ENCODE measurements around the gene CPAMD8. TPM values are rescaled to one million over a fixed set of nuclear protein-coding genes. Genes with fewer than 3 reads are reported as not detected.
A peak's percentile ranks its signal among the peaks of the same experiment; 100 is the strongest.

The CPAMD8 gene
- total and polyA plus RNA-seq, 9 of the 15 experiments (the other 6 are each of a cell fraction or from before 2014, with no cell fraction given), result 0.20 to 2.1 (median 1.3) TPM

DNA sequence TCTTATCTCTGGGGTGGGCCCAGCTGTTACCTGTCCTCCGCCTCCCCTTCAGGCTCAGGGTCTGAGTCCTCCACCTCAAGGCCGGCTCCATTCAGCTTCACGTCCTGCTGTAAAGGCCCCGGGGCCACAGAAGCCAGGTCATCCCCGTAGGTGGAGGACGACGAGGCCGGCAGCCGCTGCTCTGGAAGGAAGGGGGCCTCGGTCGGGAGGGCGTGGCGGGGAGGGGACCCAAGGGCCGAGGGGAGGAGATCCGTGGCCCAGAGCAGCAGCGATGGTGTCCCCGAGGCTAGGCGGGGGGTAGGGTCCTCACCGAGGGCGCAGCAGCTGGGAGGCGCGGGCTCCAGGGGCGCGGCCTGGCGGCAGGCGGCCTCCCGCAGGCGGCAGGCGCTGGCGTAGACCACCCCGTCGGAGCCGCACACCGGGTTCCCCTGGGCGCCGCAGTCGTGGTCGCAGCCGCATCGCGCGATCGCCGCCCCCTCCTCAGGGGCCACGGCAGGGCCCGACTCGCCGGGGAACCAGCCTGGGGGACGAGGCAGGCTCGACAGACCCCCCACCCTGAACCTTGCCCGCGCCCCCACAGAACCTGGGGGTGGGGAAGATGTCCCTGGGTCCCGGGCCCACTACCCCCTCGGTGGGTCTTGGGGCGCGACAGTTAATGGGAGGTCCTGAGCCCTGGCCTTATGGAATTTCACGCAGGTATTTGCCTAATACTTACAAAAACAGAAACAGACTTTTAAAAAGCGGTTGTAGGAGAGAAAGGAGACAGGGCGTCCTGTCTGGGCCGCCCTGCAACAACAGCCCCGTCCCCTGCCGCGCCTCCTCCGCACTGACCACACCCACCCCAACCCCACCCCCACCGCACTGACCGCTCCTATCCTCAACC lies 130.2 kb downstream of the CPAMD8 start (continued):
- TF ChIP-seq ZBTB8A (IDR thresholded peaks at IDR 0.05; ENCODE audit: partially characterized antibody) (no peak), PHF8 (IDR thresholded peaks at IDR 0.05; ENCODE audit: borderline replicate concordance, low read length) (peak; percentile 48; the same call in 1 of the 2 replicates), PRPF4 (IDR thresholded peaks at IDR 0.05; ENCODE audit: insufficient read depth, low read depth, low read length, poor library complexity, severe bottlenecking) (peak; percentile 6), ZNF551 (CRISPR knock-in tag; IDR thresholded peaks at IDR 0.05) (no peak), TAF15 (IDR thresholded peaks at IDR 0.05; ENCODE audit: low read depth, low read length) (no peak), ZNF436 (CRISPR knock-in tag; IDR thresholded peaks at IDR 0.05) (no peak), RBBP5 (IDR thresholded peaks at IDR 0.05; ENCODE audit: borderline replicate concordance, insufficient read depth, low read length, poor library complexity, severe bottlenecking) (peak; percentile 49), FOXP1 (CRISPR knock-in tag; IDR thresholded peaks at IDR 0.05) (no peak; the same call in 1 of the 2 replicates), ZNF316 (IDR thresholded peaks at IDR 0.05) (no peak), SP2 (IDR thresholded peaks at IDR 0.05; ENCODE audit: extremely low read depth, low read depth, low read length, poor library complexity, severe bottlenecking) (no peak)
- TF ChIP-seq, protein P1, sequence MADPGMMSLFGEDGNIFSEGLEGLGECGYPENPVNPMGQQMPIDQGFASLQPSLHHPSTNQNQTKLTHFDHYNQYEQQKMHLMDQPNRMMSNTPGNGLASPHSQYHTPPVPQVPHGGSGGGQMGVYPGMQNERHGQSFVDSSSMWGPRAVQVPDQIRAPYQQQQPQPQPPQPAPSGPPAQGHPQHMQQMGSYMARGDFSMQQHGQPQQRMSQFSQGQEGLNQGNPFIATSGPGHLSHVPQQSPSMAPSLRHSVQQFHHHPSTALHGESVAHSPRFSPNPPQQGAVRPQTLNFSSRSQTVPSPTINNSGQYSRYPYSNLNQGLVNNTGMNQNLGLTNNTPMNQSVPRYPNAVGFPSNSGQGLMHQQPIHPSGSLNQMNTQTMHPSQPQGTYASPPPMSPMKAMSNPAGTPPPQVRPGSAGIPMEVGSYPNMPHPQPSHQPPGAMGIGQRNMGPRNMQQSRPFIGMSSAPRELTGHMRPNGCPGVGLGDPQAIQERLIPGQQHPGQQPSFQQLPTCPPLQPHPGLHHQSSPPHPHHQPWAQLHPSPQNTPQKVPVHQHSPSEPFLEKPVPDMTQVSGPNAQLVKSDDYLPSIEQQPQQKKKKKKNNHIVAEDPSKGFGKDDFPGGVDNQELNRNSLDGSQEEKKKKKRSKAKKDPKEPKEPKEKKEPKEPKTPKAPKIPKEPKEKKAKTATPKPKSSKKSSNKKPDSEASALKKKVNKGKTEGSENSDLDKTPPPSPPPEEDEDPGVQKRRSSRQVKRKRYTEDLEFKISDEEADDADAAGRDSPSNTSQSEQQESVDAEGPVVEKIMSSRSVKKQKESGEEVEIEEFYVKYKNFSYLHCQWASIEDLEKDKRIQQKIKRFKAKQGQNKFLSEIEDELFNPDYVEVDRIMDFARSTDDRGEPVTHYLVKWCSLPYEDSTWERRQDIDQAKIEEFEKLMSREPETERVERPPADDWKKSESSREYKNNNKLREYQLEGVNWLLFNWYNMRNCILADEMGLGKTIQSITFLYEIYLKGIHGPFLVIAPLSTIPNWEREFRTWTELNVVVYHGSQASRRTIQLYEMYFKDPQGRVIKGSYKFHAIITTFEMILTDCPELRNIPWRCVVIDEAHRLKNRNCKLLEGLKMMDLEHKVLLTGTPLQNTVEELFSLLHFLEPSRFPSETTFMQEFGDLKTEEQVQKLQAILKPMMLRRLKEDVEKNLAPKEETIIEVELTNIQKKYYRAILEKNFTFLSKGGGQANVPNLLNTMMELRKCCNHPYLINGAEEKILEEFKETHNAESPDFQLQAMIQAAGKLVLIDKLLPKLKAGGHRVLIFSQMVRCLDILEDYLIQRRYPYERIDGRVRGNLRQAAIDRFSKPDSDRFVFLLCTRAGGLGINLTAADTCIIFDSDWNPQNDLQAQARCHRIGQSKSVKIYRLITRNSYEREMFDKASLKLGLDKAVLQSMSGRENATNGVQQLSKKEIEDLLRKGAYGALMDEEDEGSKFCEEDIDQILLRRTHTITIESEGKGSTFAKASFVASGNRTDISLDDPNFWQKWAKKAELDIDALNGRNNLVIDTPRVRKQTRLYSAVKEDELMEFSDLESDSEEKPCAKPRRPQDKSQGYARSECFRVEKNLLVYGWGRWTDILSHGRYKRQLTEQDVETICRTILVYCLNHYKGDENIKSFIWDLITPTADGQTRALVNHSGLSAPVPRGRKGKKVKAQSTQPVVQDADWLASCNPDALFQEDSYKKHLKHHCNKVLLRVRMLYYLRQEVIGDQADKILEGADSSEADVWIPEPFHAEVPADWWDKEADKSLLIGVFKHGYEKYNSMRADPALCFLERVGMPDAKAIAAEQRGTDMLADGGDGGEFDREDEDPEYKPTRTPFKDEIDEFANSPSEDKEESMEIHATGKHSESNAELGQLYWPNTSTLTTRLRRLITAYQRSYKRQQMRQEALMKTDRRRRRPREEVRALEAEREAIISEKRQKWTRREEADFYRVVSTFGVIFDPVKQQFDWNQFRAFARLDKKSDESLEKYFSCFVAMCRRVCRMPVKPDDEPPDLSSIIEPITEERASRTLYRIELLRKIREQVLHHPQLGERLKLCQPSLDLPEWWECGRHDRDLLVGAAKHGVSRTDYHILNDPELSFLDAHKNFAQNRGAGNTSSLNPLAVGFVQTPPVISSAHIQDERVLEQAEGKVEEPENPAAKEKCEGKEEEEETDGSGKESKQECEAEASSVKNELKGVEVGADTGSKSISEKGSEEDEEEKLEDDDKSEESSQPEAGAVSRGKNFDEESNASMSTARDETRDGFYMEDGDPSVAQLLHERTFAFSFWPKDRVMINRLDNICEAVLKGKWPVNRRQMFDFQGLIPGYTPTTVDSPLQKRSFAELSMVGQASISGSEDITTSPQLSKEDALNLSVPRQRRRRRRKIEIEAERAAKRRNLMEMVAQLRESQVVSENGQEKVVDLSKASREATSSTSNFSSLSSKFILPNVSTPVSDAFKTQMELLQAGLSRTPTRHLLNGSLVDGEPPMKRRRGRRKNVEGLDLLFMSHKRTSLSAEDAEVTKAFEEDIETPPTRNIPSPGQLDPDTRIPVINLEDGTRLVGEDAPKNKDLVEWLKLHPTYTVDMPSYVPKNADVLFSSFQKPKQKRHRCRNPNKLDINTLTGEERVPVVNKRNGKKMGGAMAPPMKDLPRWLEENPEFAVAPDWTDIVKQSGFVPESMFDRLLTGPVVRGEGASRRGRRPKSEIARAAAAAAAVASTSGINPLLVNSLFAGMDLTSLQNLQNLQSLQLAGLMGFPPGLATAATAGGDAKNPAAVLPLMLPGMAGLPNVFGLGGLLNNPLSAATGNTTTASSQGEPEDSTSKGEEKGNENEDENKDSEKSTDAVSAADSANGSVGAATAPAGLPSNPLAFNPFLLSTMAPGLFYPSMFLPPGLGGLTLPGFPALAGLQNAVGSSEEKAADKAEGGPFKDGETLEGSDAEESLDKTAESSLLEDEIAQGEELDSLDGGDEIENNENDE (IDR thresholded peaks at IDR 0.05; ENCODE audit: low read depth, low read length), result no peak
- TF ChIP-seq, protein P2, sequence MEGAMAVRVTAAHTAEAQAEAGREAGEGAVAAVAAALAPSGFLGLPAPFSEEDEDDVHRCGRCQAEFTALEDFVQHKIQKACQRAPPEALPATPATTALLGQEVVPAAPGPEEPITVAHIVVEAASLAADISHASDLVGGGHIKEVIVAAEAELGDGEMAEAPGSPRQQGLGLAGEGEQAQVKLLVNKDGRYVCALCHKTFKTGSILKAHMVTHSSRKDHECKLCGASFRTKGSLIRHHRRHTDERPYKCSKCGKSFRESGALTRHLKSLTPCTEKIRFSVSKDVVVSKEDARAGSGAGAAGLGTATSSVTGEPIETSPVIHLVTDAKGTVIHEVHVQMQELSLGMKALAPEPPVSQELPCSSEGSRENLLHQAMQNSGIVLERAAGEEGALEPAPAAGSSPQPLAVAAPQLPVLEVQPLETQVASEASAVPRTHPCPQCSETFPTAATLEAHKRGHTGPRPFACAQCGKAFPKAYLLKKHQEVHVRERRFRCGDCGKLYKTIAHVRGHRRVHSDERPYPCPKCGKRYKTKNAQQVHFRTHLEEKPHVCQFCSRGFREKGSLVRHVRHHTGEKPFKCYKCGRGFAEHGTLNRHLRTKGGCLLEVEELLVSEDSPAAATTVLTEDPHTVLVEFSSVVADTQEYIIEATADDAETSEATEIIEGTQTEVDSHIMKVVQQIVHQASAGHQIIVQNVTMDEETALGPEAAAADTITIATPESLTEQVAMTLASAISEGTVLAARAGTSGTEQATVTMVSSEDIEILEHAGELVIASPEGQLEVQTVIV (CRISPR knock-in tag; IDR thresholded peaks at IDR 0.05; ENCODE audit: borderline replicate concordance), result no peak; the same call in 1 of the 2 replicates
